Lower leg skin (tissue), 4 donors: ENCODE results near the gene ACOT13. TPM values are rescaled to one million over a fixed set of nuclear protein-coding genes. Genes with fewer than 3 reads are reported as not detected.

ENCODE experiments used
- DNase-seq, 2 donors: peaks; one replicate each; pipeline ENCODE4 v3.0.0-alpha.2; 2019; ENCODE audit warnings: low spot score in 2 of 2
- H3K4me3 ChIP-seq: fragments of 200-600 bp; sonication (generic); 2 replicates; pipeline ENCODE4 v1.5.1; 2017; ENCODE audit warnings: mild to moderate bottlenecking, low read depth; ENCODE audit not compliant: poor library complexity, severe bottlenecking
- POLR2A ChIP-seq, 2 donors: fragments of 450-650 bp; IDR thresholded peaks; one replicate each; pipeline ENCODE4 v1.6.1; 2016 to 2017; ENCODE audit warnings: antibody characterized with exemption in 2 of 2, mild to moderate bottlenecking in 1 of 2, moderate library complexity in 1 of 2
- WGBS, 2 donors: methylation state at CpG; one replicate each; pipeline ENCODE4 v1.1.5; 2018; 5-methylcytosine and 5-hydroxymethylcytosine counted together
- intact Hi-C: fragments of 100-400 bp; cut with DNase I; formaldehyde crosslinking; loops from one replicate; pipeline ENCODE4 v1.15.0; 2023; ENCODE audit warnings: low total_unique reads
- total RNA-seq, 4 donors: library from RNA; depleted of rRNA; stranded (reverse); fragments of >200 nt; gene quantifications; one replicate each; pipeline ENCODE4 v1.1.0, GENCODE V29; 2016
- TF ChIP-seq, protein P1 (sequence below), 3 donors: fragments of 450-650 bp; IDR thresholded peaks; one replicate each; pipeline ENCODE4 v1.5.1; 2016; ENCODE audit warnings: antibody characterized with exemption in 3 of 3, mild to moderate bottlenecking in 3 of 3, moderate library complexity in 2 of 3

The ACOT13 gene
- total RNA-seq, result 10 to 100 TPM in 2 of 4 donors, 1 to 10 TPM in 2; 4.6 to 22.6 (median 10.6) TPM

DNA sequence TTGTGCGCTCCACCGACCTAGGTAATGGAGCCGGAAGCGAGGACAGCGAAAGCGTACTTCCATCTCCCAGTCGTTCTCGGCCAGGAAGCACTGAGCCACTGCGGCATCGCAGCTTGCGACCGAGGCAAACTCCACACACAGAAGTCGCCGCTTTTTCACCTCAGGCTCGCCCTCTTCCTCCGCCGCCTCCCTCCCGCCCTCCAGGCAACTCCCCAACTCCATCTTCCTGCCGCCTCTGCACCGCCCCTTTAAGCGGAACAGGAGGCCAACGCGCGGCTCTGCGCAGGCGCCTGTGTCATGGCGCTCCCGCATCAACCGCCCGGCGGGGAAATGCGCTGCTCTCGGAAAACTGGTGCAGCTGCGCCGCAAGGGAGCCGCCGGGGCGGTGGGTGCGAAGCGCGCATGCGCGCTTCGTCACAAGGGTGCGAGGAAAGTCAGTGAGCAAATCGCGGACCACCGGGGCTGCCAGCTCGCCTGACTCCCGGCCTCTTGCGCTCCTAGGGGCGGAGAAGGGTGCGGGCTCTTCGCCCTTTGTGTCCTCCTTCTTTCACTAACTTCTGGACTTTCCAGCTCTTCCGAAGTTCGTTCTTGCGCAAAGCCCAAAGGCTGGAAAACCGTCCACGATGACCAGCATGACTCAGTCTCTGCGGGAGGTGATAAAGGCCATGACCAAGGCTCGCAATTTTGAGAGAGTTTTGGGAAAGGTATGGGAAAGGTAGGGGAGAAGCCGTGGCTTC, at the start of gene ACOT13, which contains the start of gene TDP2:
ACOT13 (plus strand) TSS at position 437 of the 737 bp plus-strand sequence; CDS start at position 624, 187 bp downstream.
TDP2 (minus strand) TSS at position 259 of the 737 bp plus-strand sequence; CDS start at position 222, 37 bp downstream.
- intact Hi-C loops, result no loop called here
- DNase-seq, result peak; percentile 93 to 99
- peak within 1 kb of the TSS; percentile 96 for H3K4me3 ChIP-seq
- TF ChIP-seq, protein P1, sequence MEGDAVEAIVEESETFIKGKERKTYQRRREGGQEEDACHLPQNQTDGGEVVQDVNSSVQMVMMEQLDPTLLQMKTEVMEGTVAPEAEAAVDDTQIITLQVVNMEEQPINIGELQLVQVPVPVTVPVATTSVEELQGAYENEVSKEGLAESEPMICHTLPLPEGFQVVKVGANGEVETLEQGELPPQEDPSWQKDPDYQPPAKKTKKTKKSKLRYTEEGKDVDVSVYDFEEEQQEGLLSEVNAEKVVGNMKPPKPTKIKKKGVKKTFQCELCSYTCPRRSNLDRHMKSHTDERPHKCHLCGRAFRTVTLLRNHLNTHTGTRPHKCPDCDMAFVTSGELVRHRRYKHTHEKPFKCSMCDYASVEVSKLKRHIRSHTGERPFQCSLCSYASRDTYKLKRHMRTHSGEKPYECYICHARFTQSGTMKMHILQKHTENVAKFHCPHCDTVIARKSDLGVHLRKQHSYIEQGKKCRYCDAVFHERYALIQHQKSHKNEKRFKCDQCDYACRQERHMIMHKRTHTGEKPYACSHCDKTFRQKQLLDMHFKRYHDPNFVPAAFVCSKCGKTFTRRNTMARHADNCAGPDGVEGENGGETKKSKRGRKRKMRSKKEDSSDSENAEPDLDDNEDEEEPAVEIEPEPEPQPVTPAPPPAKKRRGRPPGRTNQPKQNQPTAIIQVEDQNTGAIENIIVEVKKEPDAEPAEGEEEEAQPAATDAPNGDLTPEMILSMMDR (IDR thresholded peaks at IDR 0.05), result peak in 1 of 3 donors; percentile 70
- TF ChIP-seq POLR2A (IDR thresholded peaks at IDR 0.05), result peak in 1 of 2 donors; percentile 25
- 0% methylated on average over 35 to 61 of the region's 62 CpGs for WGBS, 2 donors

DNA sequence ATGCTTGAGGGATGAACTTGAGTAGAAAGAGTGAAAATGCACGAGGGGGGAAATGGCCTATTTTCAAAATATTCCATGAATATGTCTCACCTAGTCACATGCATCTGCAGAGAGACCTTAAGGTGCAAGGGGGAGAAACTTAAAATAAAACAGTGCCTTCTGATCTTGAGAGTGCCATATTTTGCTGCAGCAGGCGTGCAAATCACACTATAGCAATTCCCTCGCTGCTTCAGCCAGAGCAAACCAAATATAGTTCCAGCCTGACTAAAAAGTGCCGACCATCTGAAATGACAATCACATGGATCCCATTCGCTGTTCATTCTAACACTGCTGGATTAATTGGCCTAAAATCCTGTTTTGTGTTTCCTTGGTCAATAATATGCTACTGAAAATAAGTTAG, 47.2 kb upstream of the ACOT13 start:
- H3K4me3 ChIP-seq, result no peak overlapping the region
- DNase-seq, result no peak
- 87 to 89% methylated on average over 5 of the region's 5 CpGs for WGBS, 2 donors
- intact Hi-C loops, result no loop called here
- TF ChIP-seq POLR2A (IDR thresholded peaks at IDR 0.05), result no peak
- TF ChIP-seq, protein P1 (IDR thresholded peaks at IDR 0.05), result no peak

DNA sequence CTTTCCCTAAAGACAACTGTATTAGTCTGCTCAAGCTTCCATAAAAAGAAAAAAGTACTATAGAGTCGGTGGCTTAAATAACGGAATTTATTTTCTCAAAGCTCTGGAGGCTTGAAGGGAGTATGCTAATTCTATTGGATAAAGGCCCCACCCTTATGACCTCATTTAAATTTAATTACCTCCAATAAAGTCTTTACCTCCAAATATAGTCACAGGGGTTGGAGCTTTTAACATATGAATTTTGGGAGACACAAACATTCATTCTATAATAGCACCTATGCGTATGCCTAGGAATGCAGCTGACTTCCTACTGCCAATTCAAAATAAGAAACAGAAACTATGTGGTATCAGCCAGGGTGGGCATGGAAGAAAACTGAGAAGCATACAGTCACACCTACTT, 46.2 kb upstream of the ACOT13 start:
- no peak for DNase-seq
- 84 to 86% methylated on average over 3 of the region's 3 CpGs for WGBS, 2 donors
- intact Hi-C loops, result no loop called here
- TF ChIP-seq POLR2A (IDR thresholded peaks at IDR 0.05), result no peak
- TF ChIP-seq, protein P1 (IDR thresholded peaks at IDR 0.05), result no peak
- no peak overlapping the region for H3K4me3 ChIP-seq

DNA sequence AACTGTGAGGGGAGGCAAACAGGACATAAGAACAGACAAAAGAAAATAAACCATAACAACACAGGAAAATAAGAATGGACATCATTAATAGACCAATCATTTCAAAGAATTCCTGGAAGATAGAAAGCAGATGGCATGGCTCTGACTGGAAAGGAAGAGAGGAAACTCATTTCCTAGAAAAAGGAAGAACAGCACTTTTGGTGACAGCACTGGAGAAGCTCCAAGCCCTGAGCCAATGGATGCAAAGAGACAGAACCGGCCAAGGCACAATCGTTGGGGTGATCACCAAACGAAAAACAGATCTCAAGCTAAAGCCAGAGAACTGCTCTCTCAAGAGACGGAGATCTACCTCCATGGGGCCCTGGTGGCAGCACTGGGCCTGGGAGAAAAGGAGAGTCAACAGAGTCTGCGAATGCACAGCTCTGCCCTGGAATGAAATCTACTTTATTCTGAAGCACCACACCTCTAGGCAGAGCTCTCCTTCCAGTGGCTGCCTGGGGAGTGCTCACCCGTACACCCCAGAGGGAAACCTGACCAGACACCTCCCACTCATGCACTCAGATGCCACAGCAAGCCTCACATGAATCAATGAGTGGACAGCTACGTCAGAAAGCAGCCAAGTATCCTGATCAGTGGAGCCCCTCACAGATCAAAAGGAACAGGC, 45.1 kb upstream of the ACOT13 start:
- no peak for DNase-seq
- H3K4me3 ChIP-seq, result no peak overlapping the region
- WGBS, 2 donors, result 64 to 66% methylated on average over 7 of the region's 7 CpGs
- intact Hi-C loops, result no loop called here
- TF ChIP-seq, protein P1 (IDR thresholded peaks at IDR 0.05), result no peak
- TF ChIP-seq POLR2A (IDR thresholded peaks at IDR 0.05), result no peak

DNA sequence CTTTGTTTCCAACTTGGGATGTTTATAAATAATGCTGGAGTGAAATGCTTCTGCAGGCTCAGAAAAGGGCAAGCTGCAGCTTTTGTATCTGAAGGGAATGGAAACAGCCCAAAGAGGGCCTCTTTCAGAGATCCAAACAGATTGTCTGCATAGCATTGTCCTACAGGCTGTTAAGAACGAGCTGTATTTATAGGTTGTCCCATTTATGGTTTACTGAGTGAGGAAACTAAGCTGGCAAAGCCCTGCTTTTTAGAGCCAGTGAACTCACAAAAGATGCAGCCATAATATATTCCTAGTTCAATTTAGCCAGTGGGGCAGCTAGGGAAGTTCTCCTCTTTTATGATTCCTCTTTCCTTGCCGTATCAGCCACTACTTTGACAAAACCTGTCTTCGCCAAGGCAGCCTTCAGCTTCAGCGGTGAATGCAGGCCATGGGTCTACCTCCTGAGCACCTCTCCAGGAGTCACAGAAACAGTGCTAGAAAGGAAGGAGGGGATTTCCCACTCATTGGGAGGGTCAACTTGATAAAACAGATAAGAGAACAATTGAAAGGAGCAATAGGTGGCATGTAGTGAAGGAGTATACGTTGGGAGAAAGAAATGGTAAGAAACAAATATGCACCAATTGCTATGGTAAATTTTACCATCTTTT, 35.9 kb upstream of the ACOT13 start:
- TF ChIP-seq, protein P1 (IDR thresholded peaks at IDR 0.05), result no peak
- TF ChIP-seq POLR2A (IDR thresholded peaks at IDR 0.05), result no peak
- DNase-seq, result no peak
- WGBS, 2 donors, result 63 to 73% methylated on average over 5 of the region's 5 CpGs
- H3K4me3 ChIP-seq, result no peak overlapping the region
- intact Hi-C loops, result no loop called here
